Hepatocyte (in vitro differentiated cells): Measurements from ENCODE around the gene ERGIC2. TPM values are rescaled to one million over a fixed set of nuclear protein-coding genes. Genes with fewer than 3 reads are reported as not detected.

Experiments
- DNase-seq: peaks from one replicate; pipeline ENCODE4 v3.0.0-alpha.2; 2016; ENCODE audit warnings: low spot score
- H2AFZ ChIP-seq: fragments of 200-600 bp; sonication (generic); 2 replicates; pipeline ENCODE4 v1.6.0; 2016; ENCODE audit warnings: antibody characterized with exemption, mild to moderate bottlenecking
- H3K27ac ChIP-seq: fragments of 200-600 bp; sonication (generic); 2 replicates; pipeline ENCODE4 v1.5.1; 2016; ENCODE audit warnings: mild to moderate bottlenecking
- H3K27me3 ChIP-seq: fragments of 200-600 bp; sonication (generic); 2 replicates; pipeline ENCODE4 v1.6.1; 2016
- H3K36me3 ChIP-seq: fragments of 200-600 bp; sonication (generic); replicated peaks from 2 replicates; pipeline ENCODE4 v1.5.1; 2016; ENCODE audit warnings: low read depth; ENCODE audit not compliant: insufficient read depth
- H3K4me1 ChIP-seq: fragments of 200-600 bp; sonication (generic); 2 replicates; pipeline ENCODE4 v1.5.1; 2016; ENCODE audit warnings: mild to moderate bottlenecking, moderate library complexity; ENCODE audit not compliant: insufficient read depth
- H3K4me2 ChIP-seq: fragments of 200-600 bp; sonication (generic); 2 replicates; pipeline ENCODE4 v1.6.0; 2016
- H3K4me3 ChIP-seq: fragments of 200-600 bp; sonication (generic); 2 replicates; pipeline ENCODE4 v1.5.1; 2016; ENCODE audit warnings: mild to moderate bottlenecking
- H3K79me2 ChIP-seq: fragments of 200-600 bp; sonication (generic); 2 replicates; pipeline ENCODE4 v1.6.0; 2017; ENCODE audit warnings: mild to moderate bottlenecking
- H3K9me2 ChIP-seq: fragments of 200-600 bp; sonication (generic); replicated peaks from 2 replicates; pipeline ENCODE4 v1.6.0; 2017; ENCODE audit warnings: mild to moderate bottlenecking; ENCODE audit not compliant: insufficient read depth
- H3K9me3 ChIP-seq: fragments of 200-600 bp; sonication (generic); 2 replicates; pipeline ENCODE4 v1.5.1; 2016; ENCODE audit warnings: low read depth, mild to moderate bottlenecking
- H4K20me1 ChIP-seq: fragments of 200-600 bp; sonication (generic); 2 replicates; pipeline ENCODE4 v1.6.0; 2016; ENCODE audit warnings: mild to moderate bottlenecking; ENCODE audit not compliant: insufficient read depth, poor library complexity, severe bottlenecking
- CTCF ChIP-seq: fragments of 200-600 bp; sonication (generic); IDR thresholded peaks from 2 replicates; pipeline ENCODE4 v1.5.1; 2016; ENCODE audit warnings: antibody characterized with exemption, mild to moderate bottlenecking; ENCODE audit not compliant: poor library complexity
- EZH2 ChIP-seq: fragments of 200-600 bp; sonication (generic); IDR thresholded peaks from 2 replicates; pipeline ENCODE4 v1.6.1; 2016; ENCODE audit warnings: antibody characterized with exemption, mild to moderate bottlenecking, borderline replicate concordance
- EZH2phosphoT487 ChIP-seq: fragments of 200-600 bp; sonication (generic); IDR thresholded peaks from one replicate; pipeline ENCODE4 v1.6.1; 2018; ENCODE audit warnings: antibody characterized with exemption, mild to moderate bottlenecking, low read depth, moderate library complexity; ENCODE audit not compliant: unreplicated experiment, severe bottlenecking
- WGBS: methylation state at CpG from one replicate; pipeline ENCODE4 v1.1.6; 2016; ENCODE audit warnings: low lambda C conversion rate; ENCODE audit errors: missing lambda C conversion rate; 5-methylcytosine and 5-hydroxymethylcytosine counted together
- polyA plus RNA-seq: library from polyadenylated mRNA; unstranded; fragments of >200 nt; fragmentation: Nextera tagmentation; extraction: Ambion mirVana; gene quantifications from 2 replicates; pipeline ENCODE4 v1.2.1, GENCODE V29; 2016
- total RNA-seq: library from RNA; depleted of rRNA; stranded (reverse); fragments of >200 nt; gene quantifications from 2 replicates; pipeline ENCODE4 v1.2.3, GENCODE V29; 2014

Gene ERGIC2
- total and polyA plus RNA-seq, 2 experiments from 2014 or later, result 68.7 to 122 TPM

GRCh38 chr12:29374012-29374411 lies 7.0 kb downstream of the ERGIC2 start:
- Histone ChIP-seq H3K27ac (no peak overlapping the region), H3K27me3 (no peaks in the 10 kb centered on the region), H2AFZ (no peak overlapping the region), H3K4me3 (no peak overlapping the region), H3K4me2 (peak overlapping the region; percentile 46), H3K79me2 (peaks cover 85% of the 10 kb centered on the region), H3K9me2 (no peaks in the 10 kb centered on the region), H3K36me3 (no peaks in the 10 kb centered on the region), H4K20me1 (peaks cover 9% of the 10 kb centered on the region), H3K9me3 (no peaks in the 10 kb centered on the region), H3K4me1 (no peaks in the 10 kb centered on the region)
- WGBS, result 73% methylated on average over 2 of the region's 2 CpGs
- TF ChIP-seq CTCF (no peak), EZH2phosphoT487 (no peak), EZH2 (no peak)
- DNase-seq, result no peak

GRCh38 chr12:29365091-29365490 lies 15.9 kb downstream of the ERGIC2 start:
- no peak for DNase-seq
- no peak for TF ChIP-seq EZH2
- Histone ChIP-seq H3K4me1 (no peaks in the 10 kb centered on the region), H3K79me2 (peaks cover 3% of the 10 kb centered on the region), H3K27me3 (no peaks in the 10 kb centered on the region), H3K36me3 (no peaks in the 10 kb centered on the region), H4K20me1 (no peaks in the 10 kb centered on the region), H2AFZ (no peak overlapping the region), H3K27ac (no peak overlapping the region), H3K9me2 (no peaks in the 10 kb centered on the region), H3K4me3 (no peak overlapping the region), H3K9me3 (no peaks in the 10 kb centered on the region), H3K4me2 (no peak overlapping the region)
- WGBS, result 92% methylated on average over 2 of the region's 2 CpGs

- Histone ChIP-seq H3K4me1 (no peaks in the 10 kb centered on the region), H3K36me3 (no peaks in the 10 kb centered on the region), H3K4me3 (no peak overlapping the region), H4K20me1 (no peaks in the 10 kb centered on the region), H3K4me2 (no peak overlapping the region), H3K27ac (no peak overlapping the region), H3K9me3 (no peaks in the 10 kb centered on the region), H3K79me2 (no peaks in the 10 kb centered on the region), H2AFZ (no peak overlapping the region), H3K9me2 (no peaks in the 10 kb centered on the region), H3K27me3 (no peaks in the 10 kb centered on the region)
- no peak for DNase-seq
- no peak for TF ChIP-seq CTCF
- TF ChIP-seq EZH2, result no peak
- TF ChIP-seq EZH2phosphoT487, result no peak
- WGBS, result 55% methylated on average over 1 of the region's 1 CpG
These were observed 26.0 kb downstream of the ERGIC2 start for GRCh38 chr12:29354954-29355353.

- H3K9me2 ChIP-seq, result no peaks in the 10 kb centered on the region
- DNase-seq, result peak; percentile 38
- no peaks in the 10 kb centered on the region for H3K27me3 ChIP-seq
- H3K79me2 ChIP-seq, result no peaks in the 10 kb centered on the region
- H3K4me3 ChIP-seq, result no peak overlapping the region
- H3K4me1 ChIP-seq, result peaks cover 7% of the 10 kb centered on the region
- H3K9me3 ChIP-seq, result no peaks in the 10 kb centered on the region
- TF ChIP-seq EZH2phosphoT487 (no peak), EZH2 (no peak), CTCF (no peak)
- H3K27ac ChIP-seq, result no peak overlapping the region
- no peak overlapping the region for H2AFZ ChIP-seq
- no peaks in the 10 kb centered on the region for H4K20me1 ChIP-seq
- H3K36me3 ChIP-seq, result no peaks in the 10 kb centered on the region
- no peak overlapping the region for H3K4me2 ChIP-seq
These were observed 30.9 kb downstream of the ERGIC2 start for GRCh38 chr12:29350080-29350479.
